Upper lobe of left lung (tissue), 4 donors: Measurements from ENCODE around the gene CNN1.

Experiments
- CTCF ChIP-seq, 6 experiments: fragments of 450-650 bp in 4 of 6; fragments of 200-600 bp in 2 of 6; sonication (generic) in 2 of 6; IDR thresholded peaks; one replicate each; pipeline ENCODE4 v1.5.1; 2016 to 2019; ENCODE audit warnings: antibody characterized with exemption in 6 of 6
- POLR2A ChIP-seq, 4 donors: fragments of 450-650 bp; IDR thresholded peaks; one replicate each; pipeline ENCODE4 v1.5.1; 2016 to 2017; ENCODE audit warnings: antibody characterized with exemption in 4 of 4, mild to moderate bottlenecking in 2 of 4
- POLR2AphosphoS5 ChIP-seq, 2 donors: sonication (generic); formaldehyde crosslinking; IDR thresholded peaks; one replicate each; pipeline ENCODE4 v1.5.1; 2017; ENCODE audit warnings: antibody characterized with exemption in 2 of 2

GRCh38 chr19:11598746-11599145 lies 60.1 kb downstream of the CNN1 start:
- TF ChIP-seq CTCF (IDR thresholded peaks at IDR 0.05) (no peak), POLR2A (IDR thresholded peaks at IDR 0.05) (no peak), POLR2AphosphoS5 (IDR thresholded peaks at IDR 0.05) (no peak)
